OCI-LY3 (cell line): Measurements from ENCODE around the gene TMEM209.
A peak's percentile ranks its signal among the peaks of the same experiment; 100 is the strongest.
"Not testable (repeated sequence)": the region's sequence is repeated elsewhere in the genome, so short reads cannot be mapped to it uniquely, and the experiment has no call there.

Experiments used
- H2AFZ ChIP-seq: fragments of 200-600, 300-600 bp; shearing (Covaris generic); 2 replicates; pipeline ENCODE4 v1.6.0; 2014; ENCODE audit warnings: antibody characterized with exemption, low read depth, low read length
- H3K27ac ChIP-seq: fragments of 200-600, 300-600 bp; sonication (generic); 2 replicates; pipeline ENCODE4 v1.5.1; 2014; ENCODE audit warnings: mild to moderate bottlenecking, low read length, moderate library complexity, mixed read lengths
- H3K27me3 ChIP-seq: fragments of 200-600, 300-600 bp; sonication (generic); 2 replicates; pipeline ENCODE4 v1.6.1; 2014; ENCODE audit warnings: low read depth, low read length, mixed read lengths
- H3K36me3 ChIP-seq: fragments of 200-600, 300-600 bp; sonication (generic); replicated peaks from 2 replicates; pipeline ENCODE3; 2014; ENCODE audit warnings: low read depth, low read length, mixed read lengths
- H3K4me1 ChIP-seq: fragments of 300-600, 200-600 bp; sonication (generic); 2 replicates; pipeline ENCODE4 v1.6.1; 2014; ENCODE audit warnings: low read length, mixed read lengths
- H3K4me2 ChIP-seq: fragments of 200-600, 300-600 bp; sonication (generic); 2 replicates; pipeline ENCODE4 v1.6.1; 2014; ENCODE audit warnings: low read length, mixed read lengths
- H3K4me3 ChIP-seq: fragments of 300-600, 200-600 bp; sonication (generic); 2 replicates; pipeline ENCODE4 v1.5.1; 2014; ENCODE audit warnings: antibody characterized with exemption, mild to moderate bottlenecking, low read length, moderate library complexity
- H3K79me2 ChIP-seq: fragments of 300-600, 200-600 bp; shearing (Covaris generic); 2 replicates; pipeline ENCODE4 v1.6.1; 2014; ENCODE audit warnings: mild to moderate bottlenecking, low read length, mixed read lengths
- H3K9ac ChIP-seq: fragments of 300-600, 200-600 bp; shearing (Covaris generic); 2 replicates; pipeline ENCODE4 v1.6.0; 2014; ENCODE audit warnings: mild to moderate bottlenecking, low read length, moderate library complexity
- H3K9me3 ChIP-seq: fragments of 200-600, 300-600 bp; shearing (Covaris generic); 2 replicates; pipeline ENCODE4 v1.6.1; 2014; ENCODE audit warnings: low read length, mixed read lengths; ENCODE audit not compliant: insufficient read depth
- H4K20me1 ChIP-seq: fragments of 200-600, 300-600 bp; sonication (generic); 2 replicates; pipeline ENCODE4 v1.6.1; 2016; ENCODE audit warnings: low read length, mixed read lengths; ENCODE audit not compliant: insufficient read depth
- EZH2phosphoT487 ChIP-seq: fragments of 200-600 bp; shearing (Covaris generic); IDR thresholded peaks from 2 replicates; pipeline ENCODE4 v1.6.1; 2018; ENCODE audit warnings: antibody characterized with exemption, mixed run types, low read depth
- TF ChIP-seq, protein P1 (sequence below): fragments of 200-600, 300-600 bp; sonication (generic); IDR thresholded peaks from 2 replicates; pipeline ENCODE4 v1.5.1; 2014; ENCODE audit warnings: antibody characterized with exemption, low read length, low read depth

The TMEM209 gene

DNA sequence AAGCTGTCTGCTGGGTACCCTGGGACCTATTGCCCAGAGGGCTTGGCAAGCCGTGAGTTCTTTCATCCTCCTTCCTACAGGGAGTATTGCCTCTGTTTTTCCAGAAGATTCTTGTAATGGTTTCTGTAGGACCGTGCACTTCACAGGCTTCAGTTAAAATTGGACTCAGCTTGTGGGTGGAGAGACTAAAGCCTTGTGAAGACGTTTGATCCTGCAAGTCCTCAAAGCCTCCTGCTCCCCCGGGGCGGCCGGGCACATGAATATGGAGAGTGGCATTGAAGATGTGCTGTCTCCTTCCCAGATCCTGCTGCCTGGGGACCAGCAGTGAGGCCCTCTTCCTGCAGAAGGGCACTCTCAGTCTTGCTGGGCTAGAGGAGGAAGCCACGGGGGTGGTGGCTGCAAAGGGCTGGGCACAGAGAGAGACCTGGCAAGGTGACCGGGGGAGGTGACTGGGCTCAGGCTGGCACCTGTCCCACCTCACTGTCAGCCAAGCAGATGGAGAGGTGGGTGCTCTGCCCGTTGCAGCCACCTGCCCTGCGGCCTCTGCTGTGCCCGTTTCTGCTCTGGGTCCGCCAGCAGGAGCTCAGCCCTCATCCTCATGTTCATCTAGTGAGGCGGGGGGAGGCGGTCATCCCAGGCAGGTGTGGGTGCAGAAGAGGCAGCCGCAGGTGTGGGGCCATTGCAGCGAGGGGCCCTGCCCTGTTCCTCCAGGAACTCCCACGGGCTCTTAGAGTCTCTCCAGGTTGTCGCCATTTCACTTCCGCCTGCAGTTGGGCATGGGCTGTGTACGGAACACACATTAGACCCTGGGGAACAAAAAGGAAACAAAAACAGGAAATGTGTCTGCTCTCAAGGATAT is 55.7 kb downstream of the TMEM209 start:
- TF ChIP-seq, protein P1, sequence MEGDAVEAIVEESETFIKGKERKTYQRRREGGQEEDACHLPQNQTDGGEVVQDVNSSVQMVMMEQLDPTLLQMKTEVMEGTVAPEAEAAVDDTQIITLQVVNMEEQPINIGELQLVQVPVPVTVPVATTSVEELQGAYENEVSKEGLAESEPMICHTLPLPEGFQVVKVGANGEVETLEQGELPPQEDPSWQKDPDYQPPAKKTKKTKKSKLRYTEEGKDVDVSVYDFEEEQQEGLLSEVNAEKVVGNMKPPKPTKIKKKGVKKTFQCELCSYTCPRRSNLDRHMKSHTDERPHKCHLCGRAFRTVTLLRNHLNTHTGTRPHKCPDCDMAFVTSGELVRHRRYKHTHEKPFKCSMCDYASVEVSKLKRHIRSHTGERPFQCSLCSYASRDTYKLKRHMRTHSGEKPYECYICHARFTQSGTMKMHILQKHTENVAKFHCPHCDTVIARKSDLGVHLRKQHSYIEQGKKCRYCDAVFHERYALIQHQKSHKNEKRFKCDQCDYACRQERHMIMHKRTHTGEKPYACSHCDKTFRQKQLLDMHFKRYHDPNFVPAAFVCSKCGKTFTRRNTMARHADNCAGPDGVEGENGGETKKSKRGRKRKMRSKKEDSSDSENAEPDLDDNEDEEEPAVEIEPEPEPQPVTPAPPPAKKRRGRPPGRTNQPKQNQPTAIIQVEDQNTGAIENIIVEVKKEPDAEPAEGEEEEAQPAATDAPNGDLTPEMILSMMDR = no peak
- TF ChIP-seq EZH2phosphoT487 = no peak
- H3K27ac ChIP-seq = no peak overlapping the region

DNA sequence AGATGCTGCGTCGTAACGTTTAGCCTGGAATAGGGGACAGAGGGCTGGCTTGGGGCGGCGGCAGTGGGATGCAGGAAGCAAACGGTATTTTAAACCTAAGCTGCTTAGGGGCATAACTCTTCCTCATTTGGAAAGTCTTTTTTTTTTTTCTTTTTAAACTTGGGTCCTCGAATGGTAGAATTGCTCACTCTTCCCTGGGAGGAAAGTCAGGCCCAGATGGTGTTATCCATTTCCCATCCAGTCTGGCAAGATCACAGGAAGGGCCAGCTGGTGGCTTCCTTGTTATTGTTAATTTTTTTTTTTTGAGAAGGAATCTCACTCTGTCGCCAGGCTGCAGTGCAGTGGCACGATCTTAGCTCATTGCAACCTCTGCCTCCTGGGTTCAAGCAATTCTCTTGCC is 56.6 kb downstream of the TMEM209 start:
- no peak overlapping the region for H3K4me2 ChIP-seq
- TF ChIP-seq EZH2phosphoT487 = no peak
- TF ChIP-seq, protein P1 = no peak
- H3K4me3 ChIP-seq = no peak overlapping the region

More for the DNA sequence above, 55.7 kb downstream of the TMEM209 start:
- Histone ChIP-seq H3K4me3 (no peak overlapping the region; the same call in 1 of the 2 replicates), H3K27me3 (no peaks in the 10 kb centered on the region), H3K4me2 (peak overlapping the region; percentile 39), H2AFZ (peak overlapping the region; percentile 39; the same call in 1 of the 2 replicates), H3K79me2 (no peaks in the 10 kb centered on the region), H4K20me1 (no peaks in the 10 kb centered on the region), H3K36me3 (no peaks in the 10 kb centered on the region), H3K9me3 (no peaks in the 10 kb centered on the region), H3K4me1 (no peaks in the 10 kb centered on the region), H3K9ac (no peak overlapping the region)

DNA sequence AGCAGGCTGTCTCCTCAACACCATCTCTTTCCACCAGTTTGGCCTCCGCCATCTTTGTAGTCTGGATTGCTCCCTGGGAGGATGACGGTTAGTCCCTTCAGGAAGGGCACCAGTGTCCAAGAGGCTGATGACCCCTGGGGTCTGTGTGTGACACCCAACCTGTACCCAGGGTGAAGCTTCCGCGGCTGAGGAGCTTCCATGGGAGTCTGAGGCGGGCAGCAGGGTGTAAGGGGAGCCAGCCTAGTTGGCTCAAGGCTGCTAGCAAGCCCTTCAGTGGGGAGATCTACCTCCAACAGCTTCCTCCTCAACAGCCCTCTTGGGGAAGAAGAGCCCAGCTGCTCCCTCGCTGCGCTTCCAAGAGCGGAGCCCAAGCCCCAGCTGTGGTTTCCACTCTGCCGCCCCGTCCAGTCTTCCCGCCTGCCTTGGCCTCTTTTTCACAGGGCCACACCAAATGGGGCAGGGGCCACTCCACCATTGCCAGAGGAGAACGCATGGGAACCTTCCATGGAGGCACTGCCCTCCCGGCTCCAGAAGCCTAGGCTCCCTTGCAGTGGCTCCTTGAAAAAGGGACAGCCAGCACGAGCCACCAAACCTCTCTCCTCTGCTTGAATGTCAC is 57.4 kb downstream of the TMEM209 start:
- H3K4me1 ChIP-seq = no peaks in the 10 kb centered on the region
- H3K4me2 ChIP-seq = no peak overlapping the region
- H3K27me3 ChIP-seq = no peaks in the 10 kb centered on the region
- H3K27ac ChIP-seq = no peak overlapping the region
- H3K9me3 ChIP-seq = no peaks in the 10 kb centered on the region
- no peak overlapping the region for H2AFZ ChIP-seq
- H3K36me3 ChIP-seq = no peaks in the 10 kb centered on the region
- H3K4me3 ChIP-seq = no peak overlapping the region
- no peak overlapping the region for H3K9ac ChIP-seq
- H3K79me2 ChIP-seq = no peaks in the 10 kb centered on the region
- no peak for TF ChIP-seq EZH2phosphoT487
- TF ChIP-seq, protein P1 = no peak
- H4K20me1 ChIP-seq = no peaks in the 10 kb centered on the region

More for the DNA sequence above, 56.6 kb downstream of the TMEM209 start:
- Histone ChIP-seq H4K20me1 (no peaks in the 10 kb centered on the region), H3K9me3 (no peaks in the 10 kb centered on the region), H3K36me3 (no peaks in the 10 kb centered on the region), H3K27ac (no peak overlapping the region), H2AFZ (no peak overlapping the region), H3K27me3 (no peaks in the 10 kb centered on the region), H3K9ac (no peak overlapping the region), H3K4me1 (no peaks in the 10 kb centered on the region), H3K79me2 (no peaks in the 10 kb centered on the region)

DNA sequence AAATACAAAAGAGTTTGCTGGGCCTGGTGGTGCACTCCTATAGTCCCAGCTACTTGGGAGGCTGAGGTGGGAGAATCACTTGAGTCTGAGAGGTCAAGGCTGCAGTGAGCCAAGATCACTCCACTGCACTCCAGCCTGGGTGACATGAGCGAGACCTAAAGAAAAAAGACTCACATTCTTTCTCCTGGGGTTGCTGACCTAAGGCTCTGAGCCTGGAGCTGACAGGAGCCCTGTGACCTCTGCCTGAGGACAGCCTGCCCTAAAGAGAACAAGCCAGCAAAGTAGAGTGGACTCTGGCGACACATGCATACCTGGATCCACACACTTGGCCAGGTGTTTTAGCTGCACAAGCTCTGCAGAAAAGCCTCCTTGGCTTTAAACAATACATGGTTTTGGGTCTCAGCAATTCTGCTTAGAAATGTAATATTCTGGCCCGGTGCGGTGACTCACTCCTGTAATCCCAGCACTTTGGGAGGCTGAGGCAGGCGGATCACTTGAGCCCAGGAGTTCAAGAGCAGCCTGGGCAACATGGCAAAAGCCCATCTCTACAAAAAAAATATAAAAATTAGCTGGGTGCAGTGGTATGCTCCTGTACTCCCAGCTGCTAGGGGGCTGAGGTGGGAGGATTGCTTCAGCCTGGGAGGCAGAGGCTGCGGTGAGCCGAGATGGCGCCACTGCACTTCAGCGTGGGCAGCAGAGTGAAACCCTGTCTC is 58.4 kb downstream of the TMEM209 start:
- Histone ChIP-seq H3K36me3 (no peaks in the 10 kb centered on the region), H4K20me1 (no peaks in the 10 kb centered on the region), H3K27me3 (no peaks in the 10 kb centered on the region), H3K27ac (no peak overlapping the region), H3K9ac (no peak overlapping the region), H2AFZ (no peak overlapping the region), H3K4me1 (no peaks in the 10 kb centered on the region), H3K4me3 (no peak overlapping the region), H3K9me3 (no peaks in the 10 kb centered on the region), H3K79me2 (no peaks in the 10 kb centered on the region), H3K4me2 (no peak overlapping the region)
- TF ChIP-seq, protein P1 = no peak
- no peak for TF ChIP-seq EZH2phosphoT487

DNA sequence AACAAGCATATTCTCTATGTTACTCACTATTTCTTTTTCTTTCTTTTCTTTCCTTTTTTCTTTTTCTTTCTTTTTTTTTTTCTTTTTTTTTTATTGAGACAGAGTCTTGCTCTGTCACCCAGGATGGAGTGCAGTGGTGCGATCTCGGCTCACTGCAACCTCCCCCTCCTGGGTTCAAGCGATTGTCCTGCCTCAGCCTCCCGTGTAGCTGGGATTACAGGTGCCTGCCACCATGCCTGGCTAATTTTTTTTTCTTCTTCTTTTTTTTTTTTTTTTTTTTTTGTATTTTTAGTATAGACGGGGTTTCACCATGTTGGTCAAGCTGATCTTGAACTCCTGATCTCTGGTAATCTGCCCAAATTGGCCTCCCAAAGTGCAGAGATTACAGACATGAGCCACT is 59.1 kb downstream of the TMEM209 start:
- not testable (repeated sequence) for H4K20me1 ChIP-seq, H3K27me3 ChIP-seq, H3K4me1 ChIP-seq

More for the DNA sequence above, 59.1 kb downstream of the TMEM209 start:
- H3K9ac ChIP-seq, H3K27ac ChIP-seq, H3K79me2 ChIP-seq, H3K36me3 ChIP-seq, H3K4me2 ChIP-seq, H2AFZ ChIP-seq, H3K4me3 ChIP-seq, H3K9me3 ChIP-seq: not testable (repeated sequence)
